GM08714 (cell line): ENCODE results near the gene TMEM150A.
"Not testable (repeated sequence)": the region's sequence is repeated elsewhere in the genome, so short reads cannot be mapped to it uniquely, and the experiment has no call there.

Experiments
- H3K4me3 ChIP-seq: fragments of 200-500 bp; sonication (Bioruptor generic); 2 replicates; pipeline ENCODE4 v1.5.1; 2014; ENCODE audit warnings: mild to moderate bottlenecking, low read length, inconsistent platforms
- ZNF274 ChIP-seq: IDR thresholded peaks from 2 replicates; pipeline ENCODE4 v1.6.1; 2012; ENCODE audit warnings: mild to moderate bottlenecking, low read depth, low read length

Gene TMEM150A

DNA sequence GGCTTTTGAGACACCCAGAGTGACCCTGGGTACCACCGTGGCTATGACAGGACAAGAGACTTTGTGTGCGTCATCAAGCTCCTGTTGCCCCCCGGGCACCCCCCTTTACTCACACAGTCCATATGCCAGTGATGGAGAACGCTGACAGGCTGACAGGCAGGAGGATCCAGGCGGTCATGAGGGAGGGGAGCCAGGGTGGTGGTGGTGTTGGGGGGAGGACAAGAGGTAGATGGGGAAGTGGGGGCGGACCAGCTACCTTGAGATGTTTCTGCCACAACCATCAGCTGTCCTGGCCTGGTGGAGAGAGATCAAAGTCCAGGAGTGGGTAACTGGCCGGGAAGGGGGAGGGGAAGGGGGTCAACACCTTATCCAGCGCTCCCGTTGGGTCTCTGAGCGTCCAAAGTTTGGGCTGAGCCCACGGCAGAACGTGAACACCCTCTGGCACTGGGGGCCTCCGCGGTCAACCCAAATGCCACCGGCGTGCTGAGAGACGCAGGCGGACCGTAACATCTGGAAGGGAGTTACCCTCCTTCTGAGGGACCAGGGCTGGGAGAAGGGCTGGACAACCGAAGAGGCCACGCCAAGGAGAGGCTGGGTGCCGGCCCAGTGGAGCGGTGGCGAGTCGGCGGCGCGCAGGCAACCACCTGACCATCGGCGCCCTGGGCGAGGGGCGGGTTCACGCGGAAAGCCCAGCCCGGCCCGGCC lies 575 bp downstream of the TMEM150A start:
- no peak for TF ChIP-seq ZNF274
- H3K4me3 ChIP-seq, result peak overlapping the region; percentile 53; the same call in 1 of the 2 replicates

DNA sequence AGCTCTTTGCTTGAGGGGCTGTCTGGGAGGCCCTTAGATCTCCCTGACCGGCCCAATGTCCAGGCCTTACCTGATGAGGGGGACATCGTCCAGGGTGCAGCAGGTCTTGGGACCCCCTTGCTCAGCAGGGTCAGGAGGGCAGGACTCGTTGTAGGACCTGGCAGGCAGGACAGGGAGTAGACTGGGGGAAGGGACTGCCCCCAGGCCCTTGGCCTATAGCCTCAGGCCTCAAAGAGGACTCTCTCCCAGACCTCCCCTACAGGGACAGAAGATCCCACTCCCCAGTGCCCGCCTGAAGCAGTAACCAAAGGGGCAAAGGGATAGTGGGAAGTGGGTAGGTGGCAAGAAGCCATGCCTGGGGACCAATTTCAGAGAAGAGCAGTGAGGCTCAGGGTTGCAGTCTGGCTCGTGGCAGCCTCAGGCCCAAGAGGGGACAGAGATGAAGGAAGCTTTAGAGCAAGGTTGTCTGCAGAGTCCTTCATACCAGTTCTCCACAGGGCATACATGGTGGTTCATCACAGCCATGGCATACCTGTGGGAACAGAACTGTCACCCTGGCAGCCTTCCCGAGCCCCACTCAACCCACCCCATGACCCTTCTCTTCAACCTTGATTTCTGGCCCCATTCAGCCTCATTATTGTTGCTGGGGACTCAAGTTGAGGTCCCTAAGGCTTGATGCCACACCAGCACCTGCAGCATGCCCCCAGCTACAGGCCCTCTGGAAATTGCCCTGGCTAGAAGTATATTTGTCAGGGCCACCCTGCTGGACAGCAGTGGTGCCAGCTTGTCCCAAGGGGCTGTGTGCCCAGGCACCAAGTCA lies 1.3 kb downstream of the TMEM150A start:
- no peak overlapping the region for H3K4me3 ChIP-seq
- no peak for TF ChIP-seq ZNF274

DNA sequence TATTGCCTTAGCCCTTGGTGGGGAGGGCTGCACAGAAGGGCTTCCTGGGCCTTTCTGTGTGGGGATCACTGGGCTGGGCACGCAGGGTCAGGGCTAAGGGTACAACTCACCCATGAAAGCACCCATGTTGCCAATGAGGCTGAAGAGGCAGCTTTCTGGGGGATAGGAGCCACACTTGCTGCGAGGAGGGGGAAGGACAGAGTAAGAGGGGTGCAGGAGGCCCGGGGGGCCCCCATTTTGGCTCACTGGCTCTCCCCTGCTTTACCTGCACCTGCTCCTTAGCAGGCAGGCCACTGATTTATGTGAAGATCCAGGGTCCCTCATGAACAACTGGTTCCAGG lies 2.3 kb downstream of the TMEM150A start:
- no peak for TF ChIP-seq ZNF274
- no peak overlapping the region for H3K4me3 ChIP-seq

DNA sequence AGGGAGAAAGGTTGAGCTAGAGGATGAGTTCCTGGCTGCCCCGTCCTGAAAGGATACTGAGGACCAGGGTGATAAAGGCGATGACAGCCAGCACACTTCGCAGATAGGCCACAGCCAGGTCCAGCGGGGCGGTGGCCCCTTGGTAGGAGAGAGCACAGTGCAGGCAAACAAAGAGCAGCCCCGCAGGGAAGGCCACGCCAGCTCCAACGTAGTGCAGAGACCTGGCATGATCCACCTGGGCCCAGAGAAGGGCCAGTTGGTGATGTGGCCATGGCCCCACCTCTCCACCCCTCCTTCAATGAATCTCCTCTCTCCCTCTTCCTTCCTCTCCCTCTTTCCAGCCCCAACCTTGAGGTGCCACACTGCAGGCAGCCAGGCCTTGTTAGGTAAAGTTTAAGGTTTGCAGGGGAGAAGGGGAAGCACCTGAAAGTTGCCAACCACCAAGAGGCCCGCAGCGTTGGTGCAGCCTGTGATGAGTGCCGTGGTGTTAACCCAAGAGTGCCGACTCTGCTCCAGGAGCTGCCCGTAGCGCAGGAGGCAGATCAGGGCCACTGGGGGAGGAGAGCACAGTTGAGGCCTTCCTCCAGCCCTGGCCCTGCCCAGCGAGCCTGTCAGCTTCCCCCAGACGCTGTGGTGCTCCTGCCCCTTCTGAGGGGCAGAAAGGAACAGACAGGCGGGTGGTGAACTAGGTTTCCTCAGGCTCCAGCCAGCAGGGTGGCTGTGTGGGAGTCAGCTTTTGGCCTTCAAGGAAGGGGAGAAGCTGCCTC lies 2.8 kb downstream of the TMEM150A start:
- no peak for TF ChIP-seq ZNF274
- H3K4me3 ChIP-seq, result no peak overlapping the region

DNA sequence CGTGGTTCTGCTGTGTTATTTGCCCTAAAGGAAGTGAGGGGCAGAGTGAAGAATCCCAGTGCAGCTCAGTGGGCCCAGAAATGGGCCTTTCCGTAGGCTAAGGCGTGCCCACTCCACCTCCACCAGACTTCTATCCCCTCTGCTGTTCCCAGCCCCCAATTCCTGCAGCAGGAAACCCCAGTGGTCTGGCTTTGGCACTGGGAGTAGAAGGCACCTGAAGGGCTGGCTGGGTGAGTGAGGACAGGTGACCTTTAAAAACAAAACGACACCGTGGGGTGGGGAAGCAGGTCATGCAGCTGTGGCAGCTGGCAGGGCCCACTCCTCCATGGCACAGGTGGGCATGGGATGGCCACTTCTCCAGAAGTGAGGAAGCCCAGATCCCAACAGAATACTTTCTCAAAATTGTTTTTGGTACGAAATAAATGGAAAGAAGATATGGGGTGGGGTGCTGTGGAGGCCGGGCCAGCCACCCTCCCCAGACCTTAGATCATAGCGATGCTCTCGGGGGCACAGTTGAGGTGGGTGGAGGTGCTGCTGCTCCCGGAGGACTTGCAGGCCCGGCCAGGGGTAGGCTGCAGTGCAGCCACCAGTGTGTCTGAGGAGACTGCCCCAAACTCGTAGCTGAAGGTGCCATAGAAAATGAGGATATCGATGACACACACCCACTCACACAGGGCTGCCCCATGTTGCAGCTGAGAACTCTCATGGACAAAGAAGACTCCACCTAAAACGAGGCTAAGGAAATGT lies 3.7 kb downstream of the TMEM150A start:
- H3K4me3 ChIP-seq, result no peak overlapping the region

DNA sequence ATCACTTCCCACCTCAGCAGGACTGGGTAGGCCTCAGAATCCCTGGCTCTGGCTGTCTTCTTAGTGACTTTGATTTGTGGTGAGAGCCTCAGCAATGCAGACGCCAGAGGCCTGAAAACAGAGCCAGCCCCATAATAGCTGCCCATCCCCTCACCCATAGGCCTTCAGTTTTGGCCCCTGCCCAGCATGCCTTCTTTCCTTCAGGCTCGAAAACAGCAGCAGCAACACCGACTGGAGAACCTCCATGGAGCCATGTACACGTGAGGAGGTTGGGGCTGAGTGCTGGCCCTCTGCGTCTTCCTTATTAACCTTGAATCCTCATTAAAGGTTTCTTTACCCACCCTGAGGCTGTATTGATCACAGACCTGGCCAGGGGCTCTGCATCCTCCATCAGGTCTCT lies 5.3 kb downstream of the TMEM150A start:
- TF ChIP-seq ZNF274, result no peak
- H3K4me3 ChIP-seq, result no peak overlapping the region

More for the DNA sequence above, 3.7 kb downstream of the TMEM150A start:
- TF ChIP-seq ZNF274, result no peak

DNA sequence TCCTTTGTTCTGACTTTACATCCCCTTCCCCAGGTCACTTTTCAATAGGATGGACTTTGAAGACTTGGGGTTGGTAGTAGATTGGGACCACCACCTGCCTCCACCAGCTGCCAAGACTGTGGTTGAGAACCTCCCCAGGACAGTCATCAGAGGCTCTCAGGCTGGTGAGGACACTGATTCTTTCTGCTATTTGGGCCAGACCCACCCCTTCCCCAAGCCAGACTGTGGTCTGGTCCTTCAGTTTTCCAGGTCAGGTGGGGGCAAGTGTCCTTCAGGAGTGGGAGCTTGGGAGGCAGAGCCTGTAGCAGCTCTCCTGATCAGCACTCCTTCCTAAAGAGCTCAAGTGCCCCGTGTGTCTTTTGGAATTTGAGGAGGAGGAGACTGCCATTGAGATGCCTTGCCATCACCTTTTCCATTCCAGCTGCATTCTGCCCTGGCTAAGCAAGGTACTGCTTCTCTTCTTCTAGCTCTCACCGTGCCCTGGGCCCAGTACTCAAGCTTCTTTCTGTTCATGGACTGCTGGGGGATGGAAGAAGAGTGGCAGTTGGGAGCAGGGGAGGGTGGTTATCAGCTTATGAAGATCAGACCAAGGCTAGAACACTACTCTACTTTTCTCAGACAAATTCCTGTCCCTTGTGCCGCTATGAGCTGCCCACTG lies 5.9 kb downstream of the TMEM150A start:
- TF ChIP-seq ZNF274, result no peak
- peak overlapping the region; percentile 91 for H3K4me3 ChIP-seq

DNA sequence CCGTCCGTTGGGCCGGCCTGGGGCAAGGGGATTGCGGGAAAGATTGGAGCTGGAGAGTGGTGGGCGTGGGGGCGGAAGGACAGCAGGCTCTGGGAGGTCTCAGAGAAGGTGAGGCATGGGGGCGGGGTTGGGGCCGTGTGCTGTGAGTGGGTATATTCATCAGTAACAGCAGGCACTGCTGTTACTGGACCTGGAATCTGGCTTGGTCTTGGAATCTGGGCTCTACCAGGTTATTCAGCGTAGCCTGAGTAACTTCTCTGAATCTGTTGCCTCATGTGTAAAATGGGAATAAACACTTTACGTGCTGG lies 6.5 kb downstream of the TMEM150A start:
- TF ChIP-seq ZNF274, result no peak

DNA sequence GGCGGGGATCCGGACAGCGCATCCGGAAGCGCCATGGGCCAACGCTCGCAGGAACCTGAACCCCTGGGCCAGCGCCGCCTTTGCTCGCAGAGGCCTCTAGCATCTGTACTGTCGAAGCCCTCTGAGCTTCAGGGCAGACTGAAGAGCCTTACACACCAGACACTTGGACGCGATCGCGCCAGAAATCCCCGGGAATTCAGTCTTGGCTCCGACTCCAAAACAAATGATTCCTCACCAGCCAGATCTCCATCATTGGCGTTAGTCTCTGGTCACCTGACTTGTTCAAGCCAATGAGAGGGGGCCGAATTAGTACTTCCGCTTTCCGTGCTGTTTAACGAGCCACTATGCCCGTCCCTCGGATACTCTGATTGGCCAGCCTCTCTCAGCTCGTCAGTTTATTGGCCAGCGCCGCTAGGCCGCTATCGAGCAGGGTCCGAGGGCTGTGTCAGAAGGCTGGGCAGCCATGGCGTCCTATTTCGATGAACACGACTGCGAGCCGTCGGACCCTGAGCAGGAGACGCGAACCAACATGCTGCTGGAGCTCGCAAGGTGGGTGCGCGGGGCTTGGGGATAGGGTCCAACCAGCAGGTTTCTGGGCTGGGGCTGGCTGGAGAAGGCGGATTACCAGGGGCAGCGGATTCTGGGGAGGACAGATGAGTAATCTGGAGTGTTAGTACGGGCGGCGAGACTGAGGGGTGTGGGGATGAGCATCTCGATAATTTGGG lies 7.0 kb downstream of the TMEM150A start, which contains the start of gene RNF181:
Gene RNF181 (plus strand): TSS at position 445 of the 725 bp plus-strand sequence. CDS start 19 bp downstream, at position 464.
- peak within 1 kb of the TSS; percentile 91 for H3K4me3 ChIP-seq
- no peak for TF ChIP-seq ZNF274

More for the DNA sequence above, 6.5 kb downstream of the TMEM150A start:
- peak overlapping the region; percentile 91 for H3K4me3 ChIP-seq

DNA sequence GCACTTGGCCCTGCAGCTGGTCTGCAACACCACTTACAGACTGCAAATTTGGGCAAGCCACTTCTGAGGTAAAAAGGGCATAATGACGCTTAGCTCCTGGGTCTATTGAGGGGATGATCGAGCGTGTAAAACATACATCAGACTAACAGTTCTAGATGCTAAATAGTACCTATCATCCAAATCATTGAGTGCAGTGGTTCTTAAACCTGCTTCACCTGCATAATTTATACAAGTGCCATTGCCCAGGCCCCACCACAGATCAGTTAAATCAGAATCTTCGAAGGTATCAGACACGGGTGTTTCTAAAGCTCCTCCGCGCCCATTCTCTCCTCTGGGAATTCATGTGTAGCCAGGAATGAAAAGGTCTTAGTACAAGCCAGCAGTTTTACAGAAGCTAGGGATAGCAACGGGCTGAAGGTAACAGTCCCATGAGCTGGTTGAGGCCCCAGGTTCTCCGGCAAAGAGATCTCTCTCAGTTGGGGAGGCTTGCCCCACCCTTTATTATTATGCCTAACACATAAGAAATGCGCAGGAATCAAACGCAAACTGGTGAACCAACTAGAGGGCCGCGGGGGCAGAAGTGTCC lies 7.7 kb downstream of the TMEM150A start:
- H3K4me3 ChIP-seq, result peak overlapping the region; percentile 69
- no peak for TF ChIP-seq ZNF274

DNA sequence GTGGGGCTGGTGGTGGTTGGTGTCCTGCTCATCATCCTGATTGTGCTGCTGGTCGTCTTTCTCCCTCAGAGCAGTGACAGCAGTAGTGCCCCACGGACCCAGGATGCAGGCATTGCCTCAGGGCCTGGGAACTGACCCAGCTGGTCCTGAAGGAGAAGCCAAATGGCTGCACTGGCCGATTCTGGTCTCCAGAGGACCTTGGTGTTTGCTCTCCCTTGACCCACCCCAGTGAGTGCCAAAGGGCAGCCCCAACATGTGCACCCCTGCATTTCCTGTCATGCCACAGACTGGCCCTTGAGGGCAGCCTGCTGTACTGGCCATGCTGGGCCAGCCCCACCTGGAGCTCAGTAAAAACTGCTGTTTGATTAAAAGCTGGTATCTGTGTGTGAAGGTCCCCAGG lies 9.5 kb downstream of the TMEM150A start:
- H3K4me3 ChIP-seq, result no peak overlapping the region

DNA sequence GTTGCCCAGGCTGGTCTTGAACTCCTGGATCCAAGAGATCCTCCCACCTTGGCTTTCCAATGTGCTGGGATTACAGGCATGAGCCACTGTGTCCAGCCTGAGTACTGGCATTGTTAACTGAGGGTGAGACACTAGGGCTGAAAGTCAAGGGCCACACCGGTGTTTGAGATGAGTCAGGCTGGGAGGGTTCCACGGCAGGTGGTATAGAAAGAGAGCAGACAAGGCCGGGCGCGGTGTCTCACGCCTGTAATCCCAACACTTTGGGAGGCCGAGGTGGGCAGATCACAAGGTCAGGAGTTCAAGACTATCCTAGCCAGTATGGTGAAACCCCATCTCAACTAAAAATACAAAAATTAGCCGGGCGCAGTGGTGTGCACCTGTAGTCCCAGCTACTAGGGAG lies 10.2 kb downstream of the TMEM150A start:
- not testable (repeated sequence) for H3K4me3 ChIP-seq

More for the DNA sequence above, 9.5 kb downstream of the TMEM150A start:
- no peak for TF ChIP-seq ZNF274

DNA sequence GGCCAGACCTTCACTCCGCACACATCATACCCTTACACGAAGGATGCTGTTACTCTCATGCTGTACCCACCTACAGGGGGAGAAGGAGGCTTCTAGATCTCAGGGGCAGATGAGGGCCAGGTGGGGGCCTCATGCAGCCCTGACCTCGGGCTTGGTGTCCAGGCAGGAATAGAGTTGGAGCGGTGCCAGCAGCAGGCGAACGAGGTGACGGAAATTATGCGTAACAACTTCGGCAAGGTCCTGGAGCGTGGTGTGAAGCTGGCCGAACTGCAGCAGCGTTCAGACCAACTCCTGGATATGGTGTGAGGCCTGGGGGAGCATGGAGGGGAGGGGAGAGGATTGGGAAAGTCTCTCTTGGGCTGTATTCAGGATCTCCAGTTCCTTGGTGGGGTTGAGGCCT lies 10.9 kb downstream of the TMEM150A start:
- TF ChIP-seq ZNF274, result no peak
- H3K4me3 ChIP-seq, result no peak overlapping the region
